Osteocyte (in vitro differentiated cells): ENCODE results near the gene CTDSPL. TPM values are rescaled to one million over a fixed set of nuclear protein-coding genes. Genes with fewer than 3 reads are reported as not detected.

Experiments
- DNase-seq: peaks from one replicate; pipeline ENCODE4 v3.0.0; 2021; ENCODE audit warnings: mixed read lengths; ENCODE audit not compliant: unreplicated experiment; ENCODE audit errors: extremely low spot score
- H3K27ac Mint-ChIP-seq: one replicate; pipeline ENCODE4 v1.8.0; 2021; ENCODE audit warnings: mild to moderate bottlenecking, mixed read lengths; ENCODE audit not compliant: unreplicated experiment
- H3K27me3 Mint-ChIP-seq: one replicate; pipeline ENCODE4 v1.8.0; 2021; ENCODE audit warnings: mixed read lengths; ENCODE audit not compliant: unreplicated experiment
- H3K36me3 Mint-ChIP-seq: one replicate; pipeline ENCODE4 v1.8.0; 2021; ENCODE audit warnings: mixed read lengths; ENCODE audit not compliant: unreplicated experiment
- H3K4me1 Mint-ChIP-seq: one replicate; pipeline ENCODE4 v1.8.0; 2021; ENCODE audit warnings: mixed read lengths; ENCODE audit not compliant: unreplicated experiment
- H3K4me3 Mint-ChIP-seq: one replicate; pipeline ENCODE4 v1.8.0; 2021; ENCODE audit warnings: mild to moderate bottlenecking, moderate library complexity, mixed read lengths; ENCODE audit not compliant: unreplicated experiment
- H3K9me3 Mint-ChIP-seq: one replicate; pipeline ENCODE4 v1.8.0; 2021; ENCODE audit warnings: mixed read lengths; ENCODE audit not compliant: unreplicated experiment
- total RNA-seq: library from RNA; stranded (reverse); gene quantifications from 2 replicates; pipeline ENCODE4 v1.2.1, GENCODE V29; 2021
- TF ChIP-seq, protein P1 (sequence below): fragments of 200-600 bp; sonication (generic); IDR thresholded peaks from 2 replicates; pipeline ENCODE4 v1.5.0; 2021; ENCODE audit warnings: antibody characterized with exemption, mild to moderate bottlenecking, moderate library complexity

Gene CTDSPL
- total RNA-seq, 1 donor from 2014 or later, result 71.6 TPM

- Mint-ChIP-seq H3K27me3 (no peaks in the 10 kb centered on the region), H3K4me1 (peaks cover 15% of the 10 kb centered on the region), H3K9me3 (peaks cover 10% of the 10 kb centered on the region), H3K27ac (no peak overlapping the region), H3K36me3 (peaks cover 22% of the 10 kb centered on the region), H3K4me3 (no peak overlapping the region)
- TF ChIP-seq, protein P1, sequence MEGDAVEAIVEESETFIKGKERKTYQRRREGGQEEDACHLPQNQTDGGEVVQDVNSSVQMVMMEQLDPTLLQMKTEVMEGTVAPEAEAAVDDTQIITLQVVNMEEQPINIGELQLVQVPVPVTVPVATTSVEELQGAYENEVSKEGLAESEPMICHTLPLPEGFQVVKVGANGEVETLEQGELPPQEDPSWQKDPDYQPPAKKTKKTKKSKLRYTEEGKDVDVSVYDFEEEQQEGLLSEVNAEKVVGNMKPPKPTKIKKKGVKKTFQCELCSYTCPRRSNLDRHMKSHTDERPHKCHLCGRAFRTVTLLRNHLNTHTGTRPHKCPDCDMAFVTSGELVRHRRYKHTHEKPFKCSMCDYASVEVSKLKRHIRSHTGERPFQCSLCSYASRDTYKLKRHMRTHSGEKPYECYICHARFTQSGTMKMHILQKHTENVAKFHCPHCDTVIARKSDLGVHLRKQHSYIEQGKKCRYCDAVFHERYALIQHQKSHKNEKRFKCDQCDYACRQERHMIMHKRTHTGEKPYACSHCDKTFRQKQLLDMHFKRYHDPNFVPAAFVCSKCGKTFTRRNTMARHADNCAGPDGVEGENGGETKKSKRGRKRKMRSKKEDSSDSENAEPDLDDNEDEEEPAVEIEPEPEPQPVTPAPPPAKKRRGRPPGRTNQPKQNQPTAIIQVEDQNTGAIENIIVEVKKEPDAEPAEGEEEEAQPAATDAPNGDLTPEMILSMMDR, result no peak
- DNase-seq, result no peak
Observed at GRCh38 chr3:37876279-37876678, 14.6 kb downstream of the CTDSPL start.

DNA sequence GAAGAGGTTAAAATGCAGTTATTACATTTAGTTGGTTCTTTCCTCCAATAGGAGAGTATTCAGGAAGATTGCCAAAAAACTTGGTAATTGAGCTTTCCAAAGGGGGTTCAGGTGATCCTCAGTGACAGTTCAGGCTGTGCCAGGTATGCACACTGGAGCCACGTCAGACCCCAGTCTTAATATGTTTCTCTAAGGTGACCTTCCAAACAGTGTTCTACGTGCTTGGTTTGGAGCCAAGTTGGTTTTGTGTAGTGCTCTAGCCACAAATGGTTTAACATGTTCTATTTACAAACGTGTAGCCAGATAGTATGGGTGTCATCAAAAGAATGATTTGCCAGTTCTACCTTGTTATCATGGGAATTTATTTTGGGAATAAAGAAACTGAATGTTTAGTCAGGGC is 21.0 kb downstream of the CTDSPL start:
- TF ChIP-seq, protein P1, result no peak
- Mint-ChIP-seq H3K36me3 (peaks cover 4% of the 10 kb centered on the region), H3K4me3 (no peak overlapping the region), H3K4me1 (peaks cover 39% of the 10 kb centered on the region), H3K27me3 (no peaks in the 10 kb centered on the region), H3K9me3 (no peaks in the 10 kb centered on the region), H3K27ac (no peak overlapping the region)
- DNase-seq, result no peak

- H3K4me3 Mint-ChIP-seq, result no peak overlapping the region
- TF ChIP-seq, protein P1, result no peak
- H3K27ac Mint-ChIP-seq, result no peak overlapping the region
- no peak for DNase-seq
- no peaks in the 10 kb centered on the region for H3K27me3 Mint-ChIP-seq
- H3K36me3 Mint-ChIP-seq, result peaks cover 4% of the 10 kb centered on the region
- peaks cover 56% of the 10 kb centered on the region for H3K4me1 Mint-ChIP-seq
- no peaks in the 10 kb centered on the region for H3K9me3 Mint-ChIP-seq
Observed at GRCh38 chr3:37885814-37886213, 24.1 kb downstream of the CTDSPL start.

DNA sequence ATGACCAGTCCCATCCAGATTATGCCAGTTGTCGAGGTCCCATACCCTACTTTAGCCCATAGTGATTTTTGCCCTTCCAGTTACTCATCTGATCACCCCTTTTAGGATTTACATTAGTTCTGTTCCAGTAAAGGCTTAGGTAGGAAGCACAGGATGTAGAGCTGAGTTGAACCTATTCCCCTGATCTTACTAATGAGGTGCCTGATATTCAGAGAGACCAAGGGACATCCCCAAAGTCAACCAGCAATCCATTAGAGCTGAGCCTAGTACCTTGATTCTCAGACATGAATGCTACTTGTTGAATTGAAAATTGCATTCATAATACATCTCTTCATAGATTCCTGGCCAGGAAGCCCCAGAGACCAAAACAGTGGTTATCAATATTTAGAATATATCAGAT is 24.7 kb downstream of the CTDSPL start:
- Mint-ChIP-seq H3K4me3 (no peak overlapping the region), H3K27me3 (no peaks in the 10 kb centered on the region), H3K27ac (no peak overlapping the region), H3K4me1 (peaks cover 61% of the 10 kb centered on the region), H3K9me3 (no peaks in the 10 kb centered on the region), H3K36me3 (peaks cover 4% of the 10 kb centered on the region)
- DNase-seq, result no peak
- TF ChIP-seq, protein P1, result no peak

DNA sequence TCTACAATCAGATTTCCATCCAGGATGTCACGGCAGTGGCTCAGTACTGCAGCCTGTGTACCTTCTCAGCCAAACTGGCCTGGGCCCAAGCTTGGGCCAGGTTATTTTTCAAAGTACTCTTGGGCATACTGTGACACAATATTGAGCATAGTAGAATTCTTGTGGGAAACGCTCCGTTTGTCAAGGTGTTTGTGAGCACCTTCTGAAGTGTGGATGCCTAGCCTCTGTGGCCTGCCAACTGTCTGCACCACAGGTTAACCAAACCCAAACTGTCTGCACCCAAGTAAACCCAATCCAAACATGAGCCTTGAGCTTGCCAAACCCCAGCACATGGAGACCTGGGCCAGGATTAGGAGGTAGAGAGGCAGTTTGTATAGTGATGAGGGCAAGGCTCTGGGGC is 25.4 kb downstream of the CTDSPL start:
- Mint-ChIP-seq H3K4me3 (no peak overlapping the region), H3K4me1 (peaks cover 61% of the 10 kb centered on the region), H3K27ac (no peak overlapping the region), H3K36me3 (peaks cover 4% of the 10 kb centered on the region), H3K27me3 (no peaks in the 10 kb centered on the region), H3K9me3 (no peaks in the 10 kb centered on the region)
- no peak for DNase-seq
- TF ChIP-seq, protein P1, result no peak
